HG03066 (cell line): Measurements from ENCODE around the gene PAK3.

Experiments used
- ATAC-seq: cut with Tn5 transposase; IDR thresholded peaks from one replicate; pipeline ENCODE4 v1.9.1; 2021; ENCODE audit warnings: low read depth; ENCODE audit not compliant: unreplicated experiment

PAK3 gene

GRCh38 chrX:111257733-111258132, 161.7 kb downstream of the PAK3 start:
- no peak for ATAC-seq

DNA sequence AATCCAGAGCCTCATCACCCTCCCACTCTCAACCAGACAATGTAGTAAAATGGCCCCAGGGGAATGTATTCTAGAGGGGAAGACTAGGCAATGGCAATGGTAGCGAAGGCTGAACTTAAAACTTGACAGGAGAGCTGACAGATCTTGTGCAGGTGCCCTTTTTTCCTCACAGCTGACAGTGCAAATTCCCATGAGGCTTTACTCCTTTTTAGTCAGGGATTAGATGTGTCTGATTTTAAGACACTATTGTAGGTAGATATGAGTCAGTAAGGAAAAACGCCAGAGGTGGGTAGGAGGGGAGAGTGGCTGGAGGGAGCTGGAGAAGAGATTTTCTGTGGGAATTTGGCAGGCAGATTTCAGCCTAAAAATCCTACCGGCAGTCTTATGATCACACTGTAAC, 163.6 kb downstream of the PAK3 start:
- no peak for ATAC-seq

- no peak for ATAC-seq
These were observed 164.5 kb downstream of the PAK3 start for GRCh38 chrX:111260451-111260850.

GRCh38 chrX:111262086-111262485, 166.1 kb downstream of the PAK3 start:
- ATAC-seq, result no peak

DNA sequence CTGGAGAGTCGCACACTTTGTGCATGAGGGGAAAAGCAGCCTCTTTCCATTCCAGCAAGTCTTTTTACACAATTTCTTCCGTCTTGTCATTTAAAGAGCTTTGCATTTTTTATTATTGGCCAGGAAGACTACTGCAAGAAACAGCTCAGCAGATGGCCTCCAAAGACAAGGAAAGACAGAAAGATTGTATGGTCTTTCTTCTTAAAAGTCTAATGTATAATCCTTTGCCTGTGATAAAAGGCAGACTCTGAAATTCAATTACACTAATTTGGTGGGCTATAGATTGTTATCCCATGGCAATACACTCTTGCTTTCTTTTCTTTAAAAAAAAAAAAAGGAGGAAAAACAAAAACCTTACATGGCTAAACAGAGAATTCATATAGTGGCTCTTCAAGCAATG, 168.4 kb downstream of the PAK3 start:
- no peak for ATAC-seq

DNA sequence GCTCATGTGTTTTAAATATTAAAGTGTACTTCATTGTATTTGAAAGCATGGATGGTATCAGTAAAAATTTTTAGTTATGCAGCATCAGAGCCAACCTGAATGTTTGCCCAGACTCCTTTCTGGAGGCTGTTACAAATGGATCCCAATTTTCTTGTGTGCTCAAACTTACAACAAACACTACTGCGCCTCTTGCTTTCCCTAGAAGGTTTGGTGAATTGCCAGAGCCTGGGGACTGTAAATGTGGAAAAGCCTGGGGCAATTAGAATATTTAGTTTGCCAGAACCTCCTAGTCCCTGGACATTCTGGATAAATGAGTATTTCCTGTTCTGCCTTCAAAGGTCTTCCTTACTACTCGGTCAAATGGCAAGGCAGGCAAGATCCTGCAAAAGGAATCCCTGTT, 169.5 kb downstream of the PAK3 start:
- no peak for ATAC-seq

DNA sequence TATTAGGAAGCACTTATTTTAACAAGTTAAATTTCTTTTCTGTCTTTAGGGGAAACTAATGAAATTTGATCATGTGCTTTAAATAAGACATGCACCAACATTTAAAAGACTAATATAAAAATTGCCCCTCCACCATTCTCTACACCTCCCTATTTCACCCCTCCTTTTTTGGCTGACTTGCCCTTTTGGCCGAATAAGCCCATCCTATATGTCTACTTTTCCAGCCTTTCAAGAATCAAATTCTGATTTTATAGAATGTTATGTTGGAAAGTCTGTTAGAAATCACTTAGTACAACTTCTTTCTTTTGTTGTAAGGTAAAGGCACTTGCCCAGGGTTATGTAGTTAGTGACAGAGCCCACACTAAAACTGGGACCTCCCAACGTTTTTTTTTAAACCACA, 172.5 kb downstream of the PAK3 start:
- no peak for ATAC-seq

DNA sequence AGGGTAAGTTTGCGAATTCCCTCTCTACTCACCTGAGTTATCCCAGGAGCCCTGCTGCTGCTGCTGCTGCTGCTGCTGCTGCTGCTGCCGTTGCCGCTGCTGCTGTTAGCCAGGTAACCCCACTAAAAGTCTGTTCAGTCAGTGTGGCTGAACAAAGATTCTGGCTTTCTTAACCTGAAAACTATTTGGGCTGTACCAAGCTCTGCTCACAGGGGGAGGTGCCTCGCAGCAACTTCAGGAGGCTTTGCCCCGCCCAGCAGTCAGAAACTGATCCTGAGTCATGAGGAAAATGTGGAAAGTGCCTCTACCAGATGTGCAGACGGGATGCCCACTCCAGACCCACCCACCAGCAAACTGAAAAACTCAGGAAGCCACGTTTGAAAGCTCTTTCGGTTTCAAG, 174.3 kb downstream of the PAK3 start, which contains the start of gene CAPN6:
Gene CAPN6, minus strand, starts transcription at position 145 of the 400 bp plus-strand sequence. CDS start 6,547 bp downstream, outside the sequence.
- no peak for ATAC-seq
